Measurements from ENCODE around the gene FITM1. TPM values are rescaled to one million over a fixed set of nuclear protein-coding genes. Genes with fewer than 3 reads are reported as not detected.

The FITM1 gene
- total RNA-seq, 1 experiment from 2014 or later = 0.72 TPM

GRCh38 chr14:24132976-24133375 lies 2.5 kb downstream of the FITM1 start:
- Mint-ChIP-seq H3K9me3 (0 out of 5 replicates have a peak, but pooled peaks cover 0 to 2% of the 10 kb centered on the region in 2 experiments), H3K4me3 (no peak overlapping the region), H3K27ac (no peak overlapping the region), H3K27me3 (ENCODE audit: low read depth) (no peaks in the 10 kb centered on the region), H3K36me3 (ENCODE audit: insufficient read depth in 1 of 3, low read depth in 3 of 3) (peaks cover 3 to 11% (median 6%) of the 10 kb centered on the region in 3 experiments), H3K4me1 (peaks cover 18 to 20% of the 10 kb centered on the region in 2 experiments)
- Histone ChIP-seq H3K23me2 (ENCODE audit: insufficient read length, low read depth, low read length, poor library complexity, severe bottlenecking) (peaks cover 10% of the 10 kb centered on the region), H3K9ac (ENCODE audit: extremely low read depth, insufficient read length, low read length) (no peak overlapping the region), H2BK120ac (ENCODE audit: low read depth, low read length, poor library complexity, severe bottlenecking) (no peak overlapping the region), H3K9me3 (ENCODE audit: control insufficient read depth, low read depth, low read length) (no peaks in the 10 kb centered on the region), H3K18ac (ENCODE audit: insufficient read length, low read depth, low read length) (no peak overlapping the region), H3K14ac (ENCODE audit: insufficient read depth, low read length) (no peak overlapping the region), H2BK15ac (ENCODE audit: low read depth, low read length) (no peak overlapping the region), H2BK20ac (ENCODE audit: low read depth, low read length, poor library complexity, severe bottlenecking) (no peak overlapping the region), H2BK12ac (ENCODE audit: insufficient read length, low read depth, low read length) (no peak overlapping the region), H3K27ac (ENCODE audit: insufficient read length, low read depth, low read length) (no peak overlapping the region), H3K4me2 (ENCODE audit: insufficient read depth, insufficient read length, low read length) (no peak overlapping the region), H2AK5ac (ENCODE audit: insufficient read length, low read length) (no peak overlapping the region), H4K5ac (ENCODE audit: insufficient read length, low read depth, low read length) (no peak overlapping the region), H4K8ac (replicated peaks; ENCODE audit: insufficient read length, low read depth, low read length) (no peak overlapping the region), H3T11ph (ENCODE audit: low read length) (no peak overlapping the region), H2AFZ (ENCODE audit: low read length) (no peak overlapping the region), H2BK5ac (ENCODE audit: insufficient read length, low read length) (no peak overlapping the region), H4K91ac (ENCODE audit: insufficient read length, low read depth, low read length) (no peak overlapping the region), H3K4me1 (ENCODE audit: insufficient read depth, low read length) (no peaks in the 10 kb centered on the region), H4K20me1 (ENCODE audit: control insufficient read depth, insufficient read depth, insufficient read length) (no peaks in the 10 kb centered on the region), H3K79me1 (ENCODE audit: insufficient read depth, low read depth, low read length, poor library complexity, severe bottlenecking) (no peaks in the 10 kb centered on the region), H3K27me3 (ENCODE audit: insufficient read depth, low read length) (no peaks in the 10 kb centered on the region), H3K4ac (ENCODE audit: low read depth, low read length) (no peak overlapping the region), H3K56ac (ENCODE audit: insufficient read length, low read depth, low read length) (no peak overlapping the region), H3K79me2 (ENCODE audit: insufficient read depth, low read length) (no peaks in the 10 kb centered on the region), H3K23ac (ENCODE audit: insufficient read length, low read depth, low read length) (no peak overlapping the region)
- no CpG with 5 or more reads among the region's 2 CpGs for WGBS (ENCODE audit: extremely low coverage, insufficient read length, low lambda C conversion rate)
- no peak for DNase-seq
- TF ChIP-seq, protein P1, sequence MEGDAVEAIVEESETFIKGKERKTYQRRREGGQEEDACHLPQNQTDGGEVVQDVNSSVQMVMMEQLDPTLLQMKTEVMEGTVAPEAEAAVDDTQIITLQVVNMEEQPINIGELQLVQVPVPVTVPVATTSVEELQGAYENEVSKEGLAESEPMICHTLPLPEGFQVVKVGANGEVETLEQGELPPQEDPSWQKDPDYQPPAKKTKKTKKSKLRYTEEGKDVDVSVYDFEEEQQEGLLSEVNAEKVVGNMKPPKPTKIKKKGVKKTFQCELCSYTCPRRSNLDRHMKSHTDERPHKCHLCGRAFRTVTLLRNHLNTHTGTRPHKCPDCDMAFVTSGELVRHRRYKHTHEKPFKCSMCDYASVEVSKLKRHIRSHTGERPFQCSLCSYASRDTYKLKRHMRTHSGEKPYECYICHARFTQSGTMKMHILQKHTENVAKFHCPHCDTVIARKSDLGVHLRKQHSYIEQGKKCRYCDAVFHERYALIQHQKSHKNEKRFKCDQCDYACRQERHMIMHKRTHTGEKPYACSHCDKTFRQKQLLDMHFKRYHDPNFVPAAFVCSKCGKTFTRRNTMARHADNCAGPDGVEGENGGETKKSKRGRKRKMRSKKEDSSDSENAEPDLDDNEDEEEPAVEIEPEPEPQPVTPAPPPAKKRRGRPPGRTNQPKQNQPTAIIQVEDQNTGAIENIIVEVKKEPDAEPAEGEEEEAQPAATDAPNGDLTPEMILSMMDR (conservative IDR thresholded peaks at IDR 0.05) = no peak

Measured in H9 (cell line).